GM23338 (cell line): ENCODE results near the gene EFCAB8.

Source experiments
- CREB1 ChIP-seq: fragments of 250-450 bp; sonication (Bioruptor Pico); IDR thresholded peaks from 2 replicates; pipeline ENCODE4 v1.5.0; 2020; ENCODE audit warnings: low read depth, mild to moderate bottlenecking, moderate library complexity
- EZH2 ChIP-seq: fragments of 200-600 bp; sonication (generic); IDR thresholded peaks from one replicate; pipeline ENCODE4 v1.8.0; 2017; ENCODE audit warnings: antibody characterized with exemption, mild to moderate bottlenecking, low read depth; ENCODE audit not compliant: unreplicated experiment
- EZH2phosphoT487 ChIP-seq: fragments of 200-600 bp; sonication (generic); IDR thresholded peaks from one replicate; pipeline ENCODE4 v1.8.1; 2018; ENCODE audit warnings: antibody characterized with exemption; ENCODE audit not compliant: unreplicated experiment
- NANOG ChIP-seq: IDR thresholded peaks from 2 replicates; pipeline ENCODE4 v1.6.1; 2016; ENCODE audit warnings: antibody characterized with exemption, borderline replicate concordance
- POLR2AphosphoS5 ChIP-seq: IDR thresholded peaks from 2 replicates; pipeline ENCODE4 v1.6.1; 2016; ENCODE audit warnings: antibody characterized with exemption, low read depth
- ZNF114 ChIP-seq: fragments of 250-450 bp; sonication (Bioruptor Pico); IDR thresholded peaks from 2 replicates; pipeline ENCODE4 v1.5.0; 2020; ENCODE audit warnings: mild to moderate bottlenecking, moderate library complexity
- ZNF331 ChIP-seq: fragments of 250-450 bp; sonication (Bioruptor Pico); IDR thresholded peaks from 2 replicates; pipeline ENCODE4 v1.5.0; 2020; ENCODE audit warnings: low read depth, mild to moderate bottlenecking, moderate library complexity
- TF ChIP-seq, protein P1 (sequence below), 2 experiments: fragments of 200-600 bp in 1 of 2; sonication (generic) in 1 of 2; conservative IDR thresholded peaks; 2 replicates each; pipeline versions ENCODE4 v1.5.1 to v1.6.1; 2016 to 2017; ENCODE audit warnings: antibody characterized with exemption in 2 of 2, low read depth in 2 of 2, mild to moderate bottlenecking in 2 of 2, moderate library complexity in 1 of 2
- TF ChIP-seq, protein P2 (sequence below): IDR thresholded peaks from one replicate; pipeline ENCODE4 v1.6.1; 2018; ENCODE audit warnings: antibody characterized with exemption; ENCODE audit not compliant: unreplicated experiment
- TF ChIP-seq, protein P3 (sequence below): fragments of 250-450 bp; sonication (Bioruptor Pico); IDR thresholded peaks from 2 replicates; pipeline ENCODE4 v1.5.0; 2020; ENCODE audit warnings: mild to moderate bottlenecking, moderate library complexity
- TF ChIP-seq, protein P4 (sequence below): IDR thresholded peaks from 2 replicates; pipeline ENCODE4 v1.6.1; 2016; ENCODE audit warnings: antibody characterized with exemption

DNA sequence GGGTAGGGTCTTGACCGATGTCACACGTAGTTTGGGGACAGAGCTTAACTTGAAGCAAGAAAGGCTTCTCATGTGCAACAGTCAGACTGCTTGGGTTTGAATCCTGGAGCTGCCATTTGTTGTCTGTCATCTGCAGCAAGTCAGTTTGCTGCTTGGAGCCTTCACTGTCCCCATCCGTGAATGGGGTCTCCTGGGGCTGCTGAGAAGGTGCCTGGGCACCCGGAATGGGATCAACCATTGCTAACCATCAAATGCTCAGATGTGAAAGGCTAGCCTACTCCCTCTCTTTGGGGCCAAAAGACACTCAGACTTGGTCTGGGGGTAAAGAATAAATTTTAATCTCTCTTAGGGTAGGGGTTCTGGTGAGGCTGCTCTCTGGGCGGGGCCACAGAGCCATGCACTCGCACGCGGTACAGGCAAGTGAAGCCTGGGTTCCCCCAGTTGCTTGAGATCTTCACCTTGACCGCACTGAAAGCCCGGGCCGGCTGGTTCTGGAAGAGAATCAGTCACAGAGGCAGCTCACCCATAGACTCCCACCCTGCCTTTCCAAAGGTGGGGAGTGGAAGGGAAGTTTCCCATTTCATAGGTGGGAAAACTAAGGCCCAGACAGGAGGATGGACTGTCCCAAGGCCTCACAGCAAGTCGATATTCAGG lies 124.9 kb downstream of the EFCAB8 start:
- TF ChIP-seq POLR2AphosphoS5 (no peak), ZNF114 (CRISPR knock-in tag) (no peak), ZNF331 (no peak), EZH2 (no peak), NANOG (no peak), EZH2phosphoT487 (no peak), CREB1 (CRISPR knock-in tag) (no peak)
- TF ChIP-seq, protein P1, sequence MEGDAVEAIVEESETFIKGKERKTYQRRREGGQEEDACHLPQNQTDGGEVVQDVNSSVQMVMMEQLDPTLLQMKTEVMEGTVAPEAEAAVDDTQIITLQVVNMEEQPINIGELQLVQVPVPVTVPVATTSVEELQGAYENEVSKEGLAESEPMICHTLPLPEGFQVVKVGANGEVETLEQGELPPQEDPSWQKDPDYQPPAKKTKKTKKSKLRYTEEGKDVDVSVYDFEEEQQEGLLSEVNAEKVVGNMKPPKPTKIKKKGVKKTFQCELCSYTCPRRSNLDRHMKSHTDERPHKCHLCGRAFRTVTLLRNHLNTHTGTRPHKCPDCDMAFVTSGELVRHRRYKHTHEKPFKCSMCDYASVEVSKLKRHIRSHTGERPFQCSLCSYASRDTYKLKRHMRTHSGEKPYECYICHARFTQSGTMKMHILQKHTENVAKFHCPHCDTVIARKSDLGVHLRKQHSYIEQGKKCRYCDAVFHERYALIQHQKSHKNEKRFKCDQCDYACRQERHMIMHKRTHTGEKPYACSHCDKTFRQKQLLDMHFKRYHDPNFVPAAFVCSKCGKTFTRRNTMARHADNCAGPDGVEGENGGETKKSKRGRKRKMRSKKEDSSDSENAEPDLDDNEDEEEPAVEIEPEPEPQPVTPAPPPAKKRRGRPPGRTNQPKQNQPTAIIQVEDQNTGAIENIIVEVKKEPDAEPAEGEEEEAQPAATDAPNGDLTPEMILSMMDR (conservative IDR thresholded peaks at IDR 0.05; ENCODE audit: low read depth in 2 of 2): no peak
- TF ChIP-seq, protein P2, sequence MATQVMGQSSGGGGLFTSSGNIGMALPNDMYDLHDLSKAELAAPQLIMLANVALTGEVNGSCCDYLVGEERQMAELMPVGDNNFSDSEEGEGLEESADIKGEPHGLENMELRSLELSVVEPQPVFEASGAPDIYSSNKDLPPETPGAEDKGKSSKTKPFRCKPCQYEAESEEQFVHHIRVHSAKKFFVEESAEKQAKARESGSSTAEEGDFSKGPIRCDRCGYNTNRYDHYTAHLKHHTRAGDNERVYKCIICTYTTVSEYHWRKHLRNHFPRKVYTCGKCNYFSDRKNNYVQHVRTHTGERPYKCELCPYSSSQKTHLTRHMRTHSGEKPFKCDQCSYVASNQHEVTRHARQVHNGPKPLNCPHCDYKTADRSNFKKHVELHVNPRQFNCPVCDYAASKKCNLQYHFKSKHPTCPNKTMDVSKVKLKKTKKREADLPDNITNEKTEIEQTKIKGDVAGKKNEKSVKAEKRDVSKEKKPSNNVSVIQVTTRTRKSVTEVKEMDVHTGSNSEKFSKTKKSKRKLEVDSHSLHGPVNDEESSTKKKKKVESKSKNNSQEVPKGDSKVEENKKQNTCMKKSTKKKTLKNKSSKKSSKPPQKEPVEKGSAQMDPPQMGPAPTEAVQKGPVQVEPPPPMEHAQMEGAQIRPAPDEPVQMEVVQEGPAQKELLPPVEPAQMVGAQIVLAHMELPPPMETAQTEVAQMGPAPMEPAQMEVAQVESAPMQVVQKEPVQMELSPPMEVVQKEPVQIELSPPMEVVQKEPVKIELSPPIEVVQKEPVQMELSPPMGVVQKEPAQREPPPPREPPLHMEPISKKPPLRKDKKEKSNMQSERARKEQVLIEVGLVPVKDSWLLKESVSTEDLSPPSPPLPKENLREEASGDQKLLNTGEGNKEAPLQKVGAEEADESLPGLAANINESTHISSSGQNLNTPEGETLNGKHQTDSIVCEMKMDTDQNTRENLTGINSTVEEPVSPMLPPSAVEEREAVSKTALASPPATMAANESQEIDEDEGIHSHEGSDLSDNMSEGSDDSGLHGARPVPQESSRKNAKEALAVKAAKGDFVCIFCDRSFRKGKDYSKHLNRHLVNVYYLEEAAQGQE: no peak
- TF ChIP-seq, protein P3, sequence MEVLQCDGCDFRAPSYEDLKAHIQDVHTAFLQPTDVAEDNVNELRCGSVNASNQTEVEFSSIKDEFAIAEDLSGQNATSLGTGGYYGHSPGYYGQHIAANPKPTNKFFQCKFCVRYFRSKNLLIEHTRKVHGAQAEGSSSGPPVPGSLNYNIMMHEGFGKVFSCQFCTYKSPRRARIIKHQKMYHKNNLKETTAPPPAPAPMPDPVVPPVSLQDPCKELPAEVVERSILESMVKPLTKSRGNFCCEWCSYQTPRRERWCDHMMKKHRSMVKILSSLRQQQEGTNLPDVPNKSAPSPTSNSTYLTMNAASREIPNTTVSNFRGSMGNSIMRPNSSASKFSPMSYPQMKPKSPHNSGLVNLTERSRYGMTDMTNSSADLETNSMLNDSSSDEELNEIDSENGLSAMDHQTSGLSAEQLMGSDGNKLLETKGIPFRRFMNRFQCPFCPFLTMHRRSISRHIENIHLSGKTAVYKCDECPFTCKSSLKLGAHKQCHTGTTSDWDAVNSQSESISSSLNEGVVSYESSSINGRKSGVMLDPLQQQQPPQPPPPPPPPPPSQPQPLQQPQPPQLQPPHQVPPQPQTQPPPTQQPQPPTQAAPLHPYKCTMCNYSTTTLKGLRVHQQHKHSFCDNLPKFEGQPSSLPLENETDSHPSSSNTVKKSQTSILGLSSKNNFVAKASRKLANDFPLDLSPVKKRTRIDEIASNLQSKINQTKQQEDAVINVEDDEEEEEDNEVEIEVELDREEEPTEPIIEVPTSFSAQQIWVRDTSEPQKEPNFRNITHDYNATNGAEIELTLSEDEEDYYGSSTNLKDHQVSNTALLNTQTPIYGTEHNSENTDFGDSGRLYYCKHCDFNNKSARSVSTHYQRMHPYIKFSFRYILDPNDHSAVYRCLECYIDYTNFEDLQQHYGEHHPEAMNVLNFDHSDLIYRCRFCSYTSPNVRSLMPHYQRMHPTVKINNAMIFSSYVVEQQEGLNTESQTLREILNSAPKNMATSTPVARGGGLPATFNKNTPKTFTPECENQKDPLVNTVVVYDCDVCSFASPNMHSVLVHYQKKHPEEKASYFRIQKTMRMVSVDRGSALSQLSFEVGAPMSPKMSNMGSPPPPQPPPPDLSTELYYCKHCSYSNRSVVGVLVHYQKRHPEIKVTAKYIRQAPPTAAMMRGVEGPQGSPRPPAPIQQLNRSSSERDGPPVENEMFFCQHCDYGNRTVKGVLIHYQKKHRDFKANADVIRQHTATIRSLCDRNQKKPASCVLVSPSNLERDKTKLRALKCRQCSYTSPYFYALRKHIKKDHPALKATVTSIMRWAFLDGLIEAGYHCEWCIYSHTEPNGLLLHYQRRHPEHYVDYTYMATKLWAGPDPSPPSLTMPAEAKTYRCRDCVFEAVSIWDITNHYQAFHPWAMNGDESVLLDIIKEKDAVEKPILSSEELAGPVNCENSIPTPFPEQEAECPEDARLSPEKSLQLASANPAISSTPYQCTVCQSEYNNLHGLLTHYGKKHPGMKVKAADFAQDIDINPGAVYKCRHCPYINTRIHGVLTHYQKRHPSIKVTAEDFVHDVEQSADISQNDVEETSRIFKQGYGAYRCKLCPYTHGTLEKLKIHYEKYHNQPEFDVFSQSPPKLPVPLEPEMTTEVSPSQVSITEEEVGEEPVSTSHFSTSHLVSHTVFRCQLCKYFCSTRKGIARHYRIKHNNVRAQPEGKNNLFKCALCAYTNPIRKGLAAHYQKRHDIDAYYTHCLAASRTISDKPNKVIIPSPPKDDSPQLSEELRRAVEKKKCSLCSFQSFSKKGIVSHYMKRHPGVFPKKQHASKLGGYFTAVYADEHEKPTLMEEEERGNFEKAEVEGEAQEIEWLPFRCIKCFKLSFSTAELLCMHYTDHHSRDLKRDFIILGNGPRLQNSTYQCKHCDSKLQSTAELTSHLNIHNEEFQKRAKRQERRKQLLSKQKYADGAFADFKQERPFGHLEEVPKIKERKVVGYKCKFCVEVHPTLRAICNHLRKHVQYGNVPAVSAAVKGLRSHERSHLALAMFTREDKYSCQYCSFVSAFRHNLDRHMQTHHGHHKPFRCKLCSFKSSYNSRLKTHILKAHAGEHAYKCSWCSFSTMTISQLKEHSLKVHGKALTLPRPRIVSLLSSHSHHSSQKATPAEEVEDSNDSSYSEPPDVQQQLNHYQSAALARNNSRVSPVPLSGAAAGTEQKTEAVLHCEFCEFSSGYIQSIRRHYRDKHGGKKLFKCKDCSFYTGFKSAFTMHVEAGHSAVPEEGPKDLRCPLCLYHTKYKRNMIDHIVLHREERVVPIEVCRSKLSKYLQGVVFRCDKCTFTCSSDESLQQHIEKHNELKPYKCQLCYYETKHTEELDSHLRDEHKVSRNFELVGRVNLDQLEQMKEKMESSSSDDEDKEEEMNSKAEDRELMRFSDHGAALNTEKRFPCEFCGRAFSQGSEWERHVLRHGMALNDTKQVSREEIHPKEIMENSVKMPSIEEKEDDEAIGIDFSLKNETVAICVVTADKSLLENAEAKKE: no peak
- TF ChIP-seq, protein P4, sequence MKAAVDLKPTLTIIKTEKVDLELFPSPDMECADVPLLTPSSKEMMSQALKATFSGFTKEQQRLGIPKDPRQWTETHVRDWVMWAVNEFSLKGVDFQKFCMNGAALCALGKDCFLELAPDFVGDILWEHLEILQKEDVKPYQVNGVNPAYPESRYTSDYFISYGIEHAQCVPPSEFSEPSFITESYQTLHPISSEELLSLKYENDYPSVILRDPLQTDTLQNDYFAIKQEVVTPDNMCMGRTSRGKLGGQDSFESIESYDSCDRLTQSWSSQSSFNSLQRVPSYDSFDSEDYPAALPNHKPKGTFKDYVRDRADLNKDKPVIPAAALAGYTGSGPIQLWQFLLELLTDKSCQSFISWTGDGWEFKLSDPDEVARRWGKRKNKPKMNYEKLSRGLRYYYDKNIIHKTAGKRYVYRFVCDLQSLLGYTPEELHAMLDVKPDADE: no peak
